Smooth muscle cell (in vitro differentiated cells): ENCODE results near the gene DAPP1. TPM values are rescaled to one million over a fixed set of nuclear protein-coding genes. Genes with fewer than 3 reads are reported as not detected.

Experiments
- DNase-seq: peaks from one replicate; lab custom pipeline; 2025; ENCODE audit not compliant: unreplicated experiment; lab: John Stamatoyannopoulos, UW
- H2AFZ ChIP-seq: fragments of 200-600 bp; sonication (generic); 2 replicates; pipeline ENCODE4 v1.6.0; 2016; ENCODE audit warnings: antibody characterized with exemption, low read depth, mild to moderate bottlenecking
- H3F3A ChIP-seq: fragments of 200-600 bp; sonication (generic); 2 replicates; pipeline ENCODE4 v1.6.0; 2017; ENCODE audit warnings: antibody characterized with exemption, low read depth
- H3K27ac ChIP-seq: fragments of 200-600 bp; sonication (generic); 2 replicates; pipeline ENCODE4 v1.5.1; 2016; ENCODE audit warnings: low read depth, mild to moderate bottlenecking
- H3K27me3 ChIP-seq: fragments of 200-600 bp; sonication (generic); 2 replicates; pipeline ENCODE4 v1.6.1; 2016; ENCODE audit warnings: low read depth, mild to moderate bottlenecking
- H3K36me3 ChIP-seq: fragments of 200-600 bp; sonication (generic); 2 replicates; pipeline ENCODE4 v1.5.1; 2016; ENCODE audit warnings: low read depth
- H3K4me1 ChIP-seq: fragments of 200-600 bp; sonication (generic); 2 replicates; pipeline ENCODE4 v1.5.1; 2016; ENCODE audit warnings: low read depth
- H3K4me2 ChIP-seq: fragments of 200-600 bp; sonication (generic); 2 replicates; pipeline ENCODE4 v1.6.0; 2016; ENCODE audit warnings: mild to moderate bottlenecking
- H3K4me3 ChIP-seq: fragments of 200-600 bp; sonication (generic); 2 replicates; pipeline ENCODE4 v1.5.1; 2016; ENCODE audit warnings: mild to moderate bottlenecking
- H3K79me2 ChIP-seq: fragments of 200-600 bp; sonication (generic); 2 replicates; pipeline ENCODE4 v1.6.0; 2016; ENCODE audit warnings: low read depth, mild to moderate bottlenecking
- H3K9ac ChIP-seq: fragments of 200-600 bp; sonication (generic); 2 replicates; pipeline ENCODE4 v1.6.0; 2016; ENCODE audit warnings: low read depth
- H3K9me3 ChIP-seq: fragments of 200-600 bp; sonication (generic); replicated peaks from 2 replicates; pipeline ENCODE4 v1.5.1; 2016; ENCODE audit warnings: low read depth
- H4K20me1 ChIP-seq: fragments of 200-600 bp; sonication (generic); 2 replicates; pipeline ENCODE4 v1.6.0; 2016; ENCODE audit warnings: low read depth
- CTCF ChIP-seq: fragments of 200-600 bp; sonication (generic); IDR thresholded peaks from 2 replicates; pipeline ENCODE4 v1.5.1; 2017; ENCODE audit warnings: borderline replicate concordance, mild to moderate bottlenecking, antibody characterized with exemption; ENCODE audit not compliant: insufficient read depth, poor library complexity, severe bottlenecking
- WGBS: methylation state at CpG from one replicate; pipeline ENCODE4 v1.1.7; 2016; ENCODE audit warnings: low lambda C conversion rate; 5-methylcytosine and 5-hydroxymethylcytosine counted together
- polyA plus RNA-seq: library from polyadenylated mRNA; unstranded; fragments of >200 nt; fragmentation: Nextera tagmentation; extraction: Ambion mirVana; gene quantifications from 2 replicates; pipeline ENCODE4 v1.2.1, GENCODE V29; 2016
- total RNA-seq: library from RNA; depleted of rRNA; stranded (reverse); fragments of >200 nt; gene quantifications from 2 replicates; pipeline ENCODE4 v1.2.3, GENCODE V29; 2014

The DAPP1 gene
- total and polyA plus RNA-seq, 2 experiments from 2014 or later: 1.0 to 7.9 TPM

- Histone ChIP-seq H4K20me1 (no peaks in the 10 kb centered on the region), H2AFZ (no peak overlapping the region), H3F3A (no peaks in the 10 kb centered on the region), H3K4me3 (no peak overlapping the region), H3K36me3 (no peaks in the 10 kb centered on the region), H3K4me2 (no peak overlapping the region), H3K9me3 (no peaks in the 10 kb centered on the region), H3K4me1 (no peaks in the 10 kb centered on the region), H3K9ac (no peak overlapping the region), H3K79me2 (no peaks in the 10 kb centered on the region), H3K27me3 (no peaks in the 10 kb centered on the region), H3K27ac (no peak overlapping the region)
- TF ChIP-seq CTCF: no peak
- no peak for DNase-seq
- WGBS: 88% methylated on average over 3 of the region's 3 CpGs
These were observed 6.1 kb downstream of the DAPP1 start for GRCh38 chr4:99822734-99823133.

GRCh38 chr4:99824070-99824599 lies 7.5 kb downstream of the DAPP1 start:
- Histone ChIP-seq H3K4me2 (no peak overlapping the region), H3K9ac (no peak overlapping the region), H3K27ac (no peak overlapping the region), H3K27me3 (no peaks in the 10 kb centered on the region), H2AFZ (no peak overlapping the region), H3K79me2 (no peaks in the 10 kb centered on the region), H3K4me1 (no peaks in the 10 kb centered on the region), H3K36me3 (no peaks in the 10 kb centered on the region), H4K20me1 (no peaks in the 10 kb centered on the region), H3K9me3 (no peaks in the 10 kb centered on the region), H3F3A (peaks cover 9% of the 10 kb centered on the region), H3K4me3 (no peak overlapping the region)
- 85% methylated on average over 3 of the region's 3 CpGs for WGBS
- no peak for TF ChIP-seq CTCF
- DNase-seq: no peak

- H3F3A ChIP-seq: peaks cover 9% of the 10 kb centered on the region
- no peak for DNase-seq
- H3K79me2 ChIP-seq: no peaks in the 10 kb centered on the region
- no peak for TF ChIP-seq CTCF
- H3K27ac ChIP-seq: peak overlapping the region; percentile 35
- no peaks in the 10 kb centered on the region for H3K27me3 ChIP-seq
- H4K20me1 ChIP-seq: no peaks in the 10 kb centered on the region
- 63% methylated on average over 3 of the region's 3 CpGs for WGBS
- no peak overlapping the region for H3K4me3 ChIP-seq
- H3K9me3 ChIP-seq: no peaks in the 10 kb centered on the region
- H3K36me3 ChIP-seq: no peaks in the 10 kb centered on the region
- H3K4me1 ChIP-seq: no peaks in the 10 kb centered on the region
- H3K4me2 ChIP-seq: no peak overlapping the region
- no peak overlapping the region for H2AFZ ChIP-seq
- H3K9ac ChIP-seq: no peak overlapping the region
These were observed 8.6 kb downstream of the DAPP1 start for GRCh38 chr4:99825272-99825671.

DNA sequence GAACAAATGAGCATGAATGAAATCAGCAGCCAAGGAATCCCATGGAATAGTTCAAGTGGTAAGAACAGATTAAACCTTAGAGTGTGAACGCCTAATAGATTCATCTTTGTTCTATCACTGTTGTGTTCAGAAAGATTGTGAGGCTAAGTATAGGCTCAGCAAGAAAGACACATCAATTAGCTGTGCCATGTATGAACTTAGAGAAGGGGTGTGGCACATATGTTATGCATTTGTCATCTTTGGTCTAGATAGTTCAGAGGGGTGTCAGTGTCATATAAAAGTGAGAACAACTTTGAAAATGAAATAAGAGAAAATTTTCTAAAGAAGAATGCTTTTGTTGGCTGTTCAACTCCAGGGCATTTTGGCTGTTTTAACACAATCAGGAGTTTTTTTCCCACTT lies 9.4 kb downstream of the DAPP1 start:
- TF ChIP-seq CTCF: no peak
- Histone ChIP-seq H3K36me3 (no peaks in the 10 kb centered on the region), H3K4me3 (no peak overlapping the region), H4K20me1 (no peaks in the 10 kb centered on the region), H3K9ac (no peak overlapping the region), H3K27me3 (no peaks in the 10 kb centered on the region), H2AFZ (no peak overlapping the region), H3K9me3 (no peaks in the 10 kb centered on the region), H3F3A (peaks cover 9% of the 10 kb centered on the region), H3K27ac (peak overlapping the region; percentile 35), H3K79me2 (no peaks in the 10 kb centered on the region), H3K4me2 (no peak overlapping the region), H3K4me1 (no peaks in the 10 kb centered on the region)
- no peak for DNase-seq
- WGBS: 87% methylated on average over 1 of the region's 1 CpG
